ENCODE measurements around the gene KRT73.

Gene KRT73

GRCh38 chr12:52585066-52585465, 33.3 kb downstream of the KRT73 start:
- DNase-seq (ENCODE audit: low read depth): no peak
- no peak overlapping the region for H3K4me3 ChIP-seq (ENCODE audit: low read depth, low read length)
- TF ChIP-seq, protein P1, sequence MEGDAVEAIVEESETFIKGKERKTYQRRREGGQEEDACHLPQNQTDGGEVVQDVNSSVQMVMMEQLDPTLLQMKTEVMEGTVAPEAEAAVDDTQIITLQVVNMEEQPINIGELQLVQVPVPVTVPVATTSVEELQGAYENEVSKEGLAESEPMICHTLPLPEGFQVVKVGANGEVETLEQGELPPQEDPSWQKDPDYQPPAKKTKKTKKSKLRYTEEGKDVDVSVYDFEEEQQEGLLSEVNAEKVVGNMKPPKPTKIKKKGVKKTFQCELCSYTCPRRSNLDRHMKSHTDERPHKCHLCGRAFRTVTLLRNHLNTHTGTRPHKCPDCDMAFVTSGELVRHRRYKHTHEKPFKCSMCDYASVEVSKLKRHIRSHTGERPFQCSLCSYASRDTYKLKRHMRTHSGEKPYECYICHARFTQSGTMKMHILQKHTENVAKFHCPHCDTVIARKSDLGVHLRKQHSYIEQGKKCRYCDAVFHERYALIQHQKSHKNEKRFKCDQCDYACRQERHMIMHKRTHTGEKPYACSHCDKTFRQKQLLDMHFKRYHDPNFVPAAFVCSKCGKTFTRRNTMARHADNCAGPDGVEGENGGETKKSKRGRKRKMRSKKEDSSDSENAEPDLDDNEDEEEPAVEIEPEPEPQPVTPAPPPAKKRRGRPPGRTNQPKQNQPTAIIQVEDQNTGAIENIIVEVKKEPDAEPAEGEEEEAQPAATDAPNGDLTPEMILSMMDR (IDR thresholded peaks at IDR 0.05; ENCODE audit: low read depth, low read length, missing control alignments): no peak

- DNase-seq (ENCODE audit: low read depth): no peak
- no peak overlapping the region for H3K4me3 ChIP-seq (ENCODE audit: low read depth, low read length)
- TF ChIP-seq, protein P1 (IDR thresholded peaks at IDR 0.05; ENCODE audit: low read depth, low read length, missing control alignments): no peak
Measured at GRCh38 chr12:52584156-52584682, 34.1 kb downstream of the KRT73 start.

DNA sequence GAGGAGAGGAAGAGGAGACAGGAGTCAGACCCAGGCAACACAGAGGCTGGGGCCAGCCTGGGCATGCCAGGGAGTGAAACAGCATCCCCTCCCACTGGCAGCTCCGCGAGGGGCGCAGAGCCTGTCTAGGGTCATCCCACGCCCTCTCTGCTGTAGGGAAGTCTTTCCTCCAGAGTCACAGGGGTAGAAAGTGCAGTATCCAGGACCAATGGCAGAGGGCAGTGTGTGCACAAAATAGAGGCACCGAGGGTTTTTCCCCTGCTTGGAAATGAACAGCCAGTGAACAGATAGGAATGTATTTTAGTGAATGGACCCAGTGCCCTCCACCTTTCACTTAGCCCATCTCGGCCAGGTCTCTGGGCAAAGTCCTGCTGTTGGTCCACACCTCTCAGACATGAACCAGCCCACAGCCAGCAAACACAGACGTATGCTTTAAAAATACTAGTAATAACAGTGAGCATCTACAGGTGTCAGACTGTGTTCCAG, 35.3 kb downstream of the KRT73 start:
- DNase-seq (ENCODE audit: low read depth): no peak

GRCh38 chr12:52582486-52582885, 35.9 kb downstream of the KRT73 start:
- no peak for DNase-seq (ENCODE audit: low read depth)
- no peak overlapping the region for H3K4me3 ChIP-seq (ENCODE audit: low read depth, low read length)
- TF ChIP-seq, protein P1 (IDR thresholded peaks at IDR 0.05; ENCODE audit: low read depth, low read length, missing control alignments): no peak

More for the DNA sequence above, 35.3 kb downstream of the KRT73 start:
- no peak overlapping the region for H3K4me3 ChIP-seq (ENCODE audit: low read depth, low read length)
- TF ChIP-seq, protein P1 (IDR thresholded peaks at IDR 0.05; ENCODE audit: low read depth, low read length, missing control alignments): peak; percentile 73

GRCh38 chr12:52581481-52581880, 36.9 kb downstream of the KRT73 start:
- TF ChIP-seq, protein P1 (IDR thresholded peaks at IDR 0.05; ENCODE audit: low read depth, low read length, missing control alignments): no peak
- H3K4me3 ChIP-seq (ENCODE audit: low read depth, low read length): no peak overlapping the region
- DNase-seq (ENCODE audit: low read depth): no peak

DNA sequence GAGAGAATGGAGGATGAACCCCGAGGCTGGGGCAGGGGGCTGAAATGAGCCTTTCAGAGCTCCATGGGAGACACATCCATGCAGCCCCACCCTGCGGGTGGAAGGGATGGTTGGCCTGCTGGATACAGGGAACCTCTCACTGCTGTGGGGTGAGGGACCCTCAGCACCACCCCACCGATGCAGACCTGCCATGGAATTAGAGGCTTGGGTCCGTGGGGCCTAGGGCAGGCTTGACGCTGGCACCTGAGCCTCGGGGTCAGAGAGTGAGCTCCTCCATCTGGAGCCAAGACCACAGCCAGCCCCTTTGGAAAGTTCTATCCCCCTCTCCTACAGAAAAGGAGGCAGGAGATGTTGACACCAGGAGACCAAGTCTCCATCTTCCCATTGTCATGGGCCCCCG, 37.3 kb downstream of the KRT73 start:
- no peak overlapping the region for H3K4me3 ChIP-seq (ENCODE audit: low read depth, low read length)
- TF ChIP-seq, protein P1 (IDR thresholded peaks at IDR 0.05; ENCODE audit: low read depth, low read length, missing control alignments): no peak
- no peak for DNase-seq (ENCODE audit: low read depth)

DNA sequence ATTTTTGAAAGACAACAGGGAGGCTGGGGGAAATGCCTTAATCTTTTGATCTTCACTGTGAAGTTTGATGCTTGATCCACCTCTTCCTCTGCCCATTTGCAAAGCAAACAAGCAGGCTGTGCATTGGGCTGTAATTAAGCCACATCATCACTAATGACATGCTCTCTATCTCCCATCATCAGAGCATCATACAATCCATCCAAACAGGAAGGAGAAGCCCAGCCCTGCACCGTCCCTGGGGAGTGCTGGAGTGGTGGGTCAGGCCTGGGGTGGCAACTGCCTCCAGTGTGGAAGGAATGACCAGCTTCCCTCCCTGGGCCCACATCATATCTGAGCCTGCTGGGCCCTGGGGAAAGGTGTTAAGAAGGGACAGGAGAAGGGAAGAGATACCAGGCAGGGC, 37.9 kb downstream of the KRT73 start:
- H3K4me3 ChIP-seq (ENCODE audit: low read depth, low read length): no peak overlapping the region
- DNase-seq (ENCODE audit: low read depth): no peak
- TF ChIP-seq, protein P1 (IDR thresholded peaks at IDR 0.05; ENCODE audit: low read depth, low read length, missing control alignments): no peak
